Neural progenitor cell (in vitro differentiated cells): ENCODE data around the gene GLRX3.

Source experiments
- EZH2 ChIP-seq: fragments of 200-600 bp; sonication (generic); IDR thresholded peaks from 2 replicates; pipeline ENCODE4 v1.6.1; 2017; ENCODE audit warnings: antibody characterized with exemption, mild to moderate bottlenecking, moderate library complexity
- EZH2phosphoT487 ChIP-seq: fragments of 200-600 bp; sonication (generic); IDR thresholded peaks from 2 replicates; pipeline ENCODE4 v1.6.1; 2017; ENCODE audit warnings: antibody characterized with exemption
- TF ChIP-seq, protein P1 (sequence below): fragments of 200-600 bp; sonication (generic); IDR thresholded peaks from 2 replicates; pipeline ENCODE4 v1.5.1; 2017; ENCODE audit warnings: antibody characterized with exemption, mild to moderate bottlenecking

DNA sequence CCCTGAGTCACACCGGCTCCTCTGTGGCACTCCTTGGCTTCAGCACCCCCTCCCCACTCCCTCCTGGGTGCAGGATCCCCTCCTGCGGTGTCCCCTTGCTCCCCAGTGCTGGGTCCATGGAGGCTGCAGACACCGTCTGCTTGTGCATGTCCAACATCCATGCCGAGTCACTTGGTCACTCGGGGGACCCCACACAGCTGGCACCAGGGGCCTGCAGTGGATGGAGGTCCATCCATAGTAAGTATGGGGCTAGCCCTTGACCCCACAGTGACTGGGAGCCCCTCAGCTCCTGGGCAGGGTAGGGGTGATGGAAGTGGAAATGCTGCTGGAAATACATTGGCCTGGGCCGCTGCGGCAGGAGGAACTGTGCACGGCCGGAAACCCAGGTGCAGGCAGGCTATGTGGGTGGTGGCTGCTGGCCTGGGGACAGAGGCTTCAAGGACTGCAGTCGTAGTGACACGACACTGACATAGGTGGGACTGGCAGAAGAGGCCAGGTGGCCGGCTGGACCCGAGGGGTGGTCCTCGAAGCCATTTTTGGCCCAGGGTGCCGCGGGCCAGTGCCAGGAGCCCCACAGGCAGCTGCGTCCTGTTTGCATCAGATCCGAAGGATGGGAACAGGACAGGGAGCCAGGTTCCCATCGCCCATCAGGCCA, 58.9 kb downstream of the GLRX3 start:
- TF ChIP-seq, protein P1, sequence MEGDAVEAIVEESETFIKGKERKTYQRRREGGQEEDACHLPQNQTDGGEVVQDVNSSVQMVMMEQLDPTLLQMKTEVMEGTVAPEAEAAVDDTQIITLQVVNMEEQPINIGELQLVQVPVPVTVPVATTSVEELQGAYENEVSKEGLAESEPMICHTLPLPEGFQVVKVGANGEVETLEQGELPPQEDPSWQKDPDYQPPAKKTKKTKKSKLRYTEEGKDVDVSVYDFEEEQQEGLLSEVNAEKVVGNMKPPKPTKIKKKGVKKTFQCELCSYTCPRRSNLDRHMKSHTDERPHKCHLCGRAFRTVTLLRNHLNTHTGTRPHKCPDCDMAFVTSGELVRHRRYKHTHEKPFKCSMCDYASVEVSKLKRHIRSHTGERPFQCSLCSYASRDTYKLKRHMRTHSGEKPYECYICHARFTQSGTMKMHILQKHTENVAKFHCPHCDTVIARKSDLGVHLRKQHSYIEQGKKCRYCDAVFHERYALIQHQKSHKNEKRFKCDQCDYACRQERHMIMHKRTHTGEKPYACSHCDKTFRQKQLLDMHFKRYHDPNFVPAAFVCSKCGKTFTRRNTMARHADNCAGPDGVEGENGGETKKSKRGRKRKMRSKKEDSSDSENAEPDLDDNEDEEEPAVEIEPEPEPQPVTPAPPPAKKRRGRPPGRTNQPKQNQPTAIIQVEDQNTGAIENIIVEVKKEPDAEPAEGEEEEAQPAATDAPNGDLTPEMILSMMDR: no peak
- TF ChIP-seq EZH2 (no peak), EZH2phosphoT487 (no peak)
